HG02943 (cell line): ENCODE measurements around the gene BRD3OS.

Source experiments
- ATAC-seq: cut with Tn5 transposase; IDR thresholded peaks from one replicate; pipeline ENCODE4 v1.9.1; 2021; ENCODE audit warnings: mild to moderate bottlenecking, low read depth, moderate library complexity; ENCODE audit not compliant: unreplicated experiment

The BRD3OS gene, protein sequence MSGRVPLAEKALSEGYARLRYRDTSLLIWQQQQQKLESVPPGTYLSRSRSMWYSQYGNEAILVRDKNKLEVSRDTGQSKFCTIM

DNA sequence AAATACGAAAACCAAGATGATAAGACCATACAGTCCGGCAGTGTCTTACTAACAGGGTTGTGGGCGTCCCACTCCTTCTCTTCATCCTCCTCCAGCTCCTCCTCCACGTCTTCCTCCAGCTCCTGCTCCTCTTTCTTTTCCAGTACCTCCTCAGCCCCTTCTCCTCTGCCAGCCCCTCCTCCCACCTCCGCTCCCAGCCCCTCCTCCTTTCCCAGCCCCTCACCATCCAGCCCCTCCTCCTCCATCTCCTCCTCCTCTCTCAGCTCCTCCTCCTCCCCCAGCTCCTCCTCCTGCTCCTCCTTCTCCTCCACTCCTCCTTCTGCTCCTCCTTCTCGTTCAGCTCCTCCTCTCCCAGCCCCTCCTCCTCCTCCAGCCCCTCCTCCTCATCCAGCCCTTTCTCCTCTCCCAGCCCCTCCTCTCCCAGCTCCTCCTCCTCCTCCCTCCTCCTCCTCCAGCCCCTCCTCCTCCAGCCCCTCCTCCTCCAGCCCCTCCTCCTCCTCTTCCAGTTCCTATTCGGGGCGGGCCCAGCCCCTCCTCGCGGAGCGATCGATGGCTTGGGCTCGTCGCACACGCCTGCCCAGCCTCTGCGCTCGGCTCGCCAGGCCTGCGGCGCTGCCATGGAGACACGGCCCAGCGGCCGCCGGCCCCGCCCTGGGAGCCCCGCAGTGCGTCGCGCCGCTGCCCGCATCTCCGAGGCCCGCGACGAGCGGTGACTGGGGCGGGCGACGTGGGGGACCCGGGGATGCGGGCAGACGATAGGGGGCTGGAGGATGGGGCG lies at the start of gene BRD3OS:
Gene BRD3OS, plus strand, starts transcription at position 654 of the 778 bp plus-strand sequence. CDS start 1,267 bp downstream, outside the sequence.
- peak; percentile 80 for ATAC-seq

DNA sequence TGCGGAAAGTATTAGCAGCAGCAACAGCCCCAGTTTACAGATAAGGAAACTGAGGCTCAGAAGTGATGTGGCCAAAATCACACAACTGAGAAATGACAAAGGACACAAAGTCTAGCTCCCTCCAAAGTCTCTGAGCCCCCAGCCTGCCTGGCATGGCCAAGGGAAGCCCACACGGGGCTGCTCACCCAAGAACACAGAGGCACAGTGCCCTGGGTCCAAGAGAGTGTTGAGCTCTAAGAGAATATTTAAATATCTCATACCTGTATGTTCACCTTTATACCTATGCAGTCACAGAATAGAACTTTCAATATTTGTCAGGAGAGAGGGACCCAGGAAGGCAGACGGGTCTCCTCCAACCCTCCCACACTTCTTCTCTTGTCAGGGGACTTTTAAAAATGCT lies 49.8 kb upstream of the BRD3OS start:
- ATAC-seq, result no peak

DNA sequence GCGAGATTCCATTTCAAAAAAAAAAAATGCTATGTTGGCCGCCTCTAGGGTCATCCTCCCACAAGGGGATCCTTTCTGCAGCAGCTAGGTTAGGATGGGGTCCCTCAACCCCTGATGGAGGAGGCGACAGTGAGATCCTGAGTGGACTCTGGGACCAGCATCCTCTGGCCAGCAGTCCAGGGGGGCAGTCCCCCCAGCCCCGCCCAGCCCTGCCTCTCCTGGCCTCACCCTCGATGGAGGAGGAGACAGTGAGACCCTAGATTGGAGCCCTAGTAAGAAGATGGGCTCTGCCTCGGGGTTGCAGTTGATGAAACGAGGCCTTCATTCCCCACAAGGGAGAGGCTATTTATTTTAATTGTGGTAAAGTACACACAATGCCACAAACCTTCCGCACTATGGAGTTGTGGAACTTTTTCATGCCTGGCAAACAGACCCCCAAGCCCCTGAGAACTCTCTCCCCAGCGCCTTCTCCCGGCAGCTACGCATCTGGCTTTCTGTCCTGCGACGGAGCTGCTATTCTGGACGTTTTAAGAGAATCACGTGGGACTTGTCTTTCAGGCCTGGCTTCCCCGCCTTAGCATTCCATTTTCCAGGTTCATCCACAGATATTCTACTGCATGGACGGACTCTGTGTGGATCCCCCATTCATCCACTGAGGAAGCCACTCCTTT lies 49.0 kb upstream of the BRD3OS start:
- ATAC-seq, result no peak

DNA sequence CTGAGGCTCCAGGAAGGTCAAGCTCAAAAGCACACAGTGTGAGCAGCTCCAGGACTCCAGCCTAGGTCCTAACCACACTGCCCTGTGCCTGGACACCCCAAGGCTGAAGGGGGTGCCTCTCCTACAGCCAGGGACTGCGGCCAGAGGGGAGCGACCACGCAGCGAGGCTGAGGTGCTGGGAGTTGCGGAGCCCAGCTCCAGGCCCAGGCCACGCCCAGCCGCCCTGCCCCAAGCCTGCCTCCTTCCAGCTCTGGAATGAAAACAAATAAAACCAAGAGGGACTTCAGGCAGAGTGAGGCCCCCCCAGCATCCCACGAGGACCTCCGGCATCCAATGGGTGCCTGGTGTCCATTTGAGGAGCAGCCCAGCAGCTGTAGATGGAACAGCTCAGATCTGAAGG lies 48.4 kb upstream of the BRD3OS start:
- ATAC-seq, result no peak

DNA sequence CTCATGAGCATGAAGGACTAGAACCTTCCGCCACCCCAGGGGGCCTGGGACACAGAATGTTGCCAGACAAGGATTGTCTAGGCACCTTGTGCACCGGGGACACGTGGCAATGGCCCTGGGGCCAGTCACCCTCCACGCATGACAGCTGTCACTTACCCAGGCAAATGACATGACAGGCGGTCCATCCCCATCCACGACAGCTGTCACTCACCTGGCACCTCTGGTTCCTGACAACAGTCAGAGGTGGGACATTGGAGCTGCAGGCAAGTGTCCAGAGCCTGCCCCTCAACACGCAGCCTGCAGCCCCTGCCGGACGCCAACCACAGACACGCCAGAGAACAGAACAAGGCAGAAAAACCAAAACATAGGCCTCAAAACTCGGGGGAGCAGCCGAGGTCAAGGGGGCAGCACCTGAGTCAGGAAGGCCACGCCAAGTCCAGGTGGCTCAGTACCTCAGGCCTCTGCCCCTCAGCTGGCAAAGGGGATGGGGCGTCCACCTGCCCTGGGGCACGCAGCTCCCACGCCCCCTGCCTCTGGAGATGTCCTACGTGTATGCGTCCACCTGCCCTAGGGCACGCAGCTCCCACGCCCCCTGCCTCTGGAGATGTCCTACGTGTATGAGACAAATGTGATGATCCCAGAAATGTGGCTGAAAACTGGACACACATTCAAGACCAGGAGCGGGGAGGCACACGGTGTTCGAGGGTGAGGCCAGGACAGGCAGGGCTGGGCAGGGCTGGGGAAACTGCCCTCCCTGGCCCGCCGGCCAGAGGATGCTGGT lies 47.7 kb upstream of the BRD3OS start:
- ATAC-seq, result no peak

DNA sequence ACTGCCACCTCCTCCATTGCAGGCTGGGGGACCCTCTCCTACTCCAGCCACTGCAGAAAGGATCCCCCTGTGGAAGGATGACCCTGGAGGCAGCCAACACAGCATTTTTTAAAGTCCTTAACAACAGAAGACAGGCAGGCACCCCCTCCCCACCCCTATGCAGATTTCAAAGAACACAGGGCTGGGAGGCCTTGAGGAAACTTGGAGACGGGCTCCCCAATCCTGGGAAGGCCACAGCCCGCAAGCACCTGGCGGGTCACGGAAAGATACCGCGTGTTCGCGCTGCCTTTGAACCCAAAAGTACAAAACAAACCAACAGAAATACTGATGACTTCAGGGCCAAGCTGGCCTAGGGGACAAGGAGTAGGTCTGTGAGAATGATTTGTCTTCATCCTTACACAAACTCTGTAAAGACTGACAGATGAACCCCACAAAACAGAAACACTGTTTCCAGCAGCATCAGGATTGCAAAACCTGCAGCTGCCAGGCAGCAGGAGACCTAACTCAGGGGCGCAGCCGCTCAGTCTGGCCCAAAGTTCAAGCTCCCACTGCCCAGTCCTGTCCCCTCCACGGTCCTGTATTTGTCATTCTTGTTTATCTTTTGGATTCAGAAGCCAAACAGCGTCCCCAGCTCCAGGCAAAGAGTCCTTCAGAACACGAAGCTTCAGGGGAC lies 46.9 kb upstream of the BRD3OS start:
- no peak for ATAC-seq

DNA sequence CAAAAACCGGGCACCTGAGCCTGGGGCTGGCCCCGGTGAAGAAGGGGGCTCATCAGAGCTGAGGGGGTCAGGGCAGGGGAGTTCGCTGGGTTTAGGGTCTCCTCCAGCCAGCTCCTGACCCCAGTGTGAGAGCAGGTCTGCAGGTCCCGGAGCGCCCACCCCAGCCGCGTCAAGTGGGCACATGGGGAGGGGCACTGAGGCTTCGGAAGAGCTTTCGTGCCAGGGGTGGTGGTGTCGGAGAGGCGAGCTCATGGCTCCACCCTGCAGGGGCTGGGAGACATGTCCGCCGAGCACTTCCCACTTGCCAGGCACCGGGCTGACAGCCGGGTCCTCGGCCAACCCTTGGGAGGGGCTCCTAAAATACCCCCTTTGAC lies 46.4 kb upstream of the BRD3OS start:
- ATAC-seq, result no peak

DNA sequence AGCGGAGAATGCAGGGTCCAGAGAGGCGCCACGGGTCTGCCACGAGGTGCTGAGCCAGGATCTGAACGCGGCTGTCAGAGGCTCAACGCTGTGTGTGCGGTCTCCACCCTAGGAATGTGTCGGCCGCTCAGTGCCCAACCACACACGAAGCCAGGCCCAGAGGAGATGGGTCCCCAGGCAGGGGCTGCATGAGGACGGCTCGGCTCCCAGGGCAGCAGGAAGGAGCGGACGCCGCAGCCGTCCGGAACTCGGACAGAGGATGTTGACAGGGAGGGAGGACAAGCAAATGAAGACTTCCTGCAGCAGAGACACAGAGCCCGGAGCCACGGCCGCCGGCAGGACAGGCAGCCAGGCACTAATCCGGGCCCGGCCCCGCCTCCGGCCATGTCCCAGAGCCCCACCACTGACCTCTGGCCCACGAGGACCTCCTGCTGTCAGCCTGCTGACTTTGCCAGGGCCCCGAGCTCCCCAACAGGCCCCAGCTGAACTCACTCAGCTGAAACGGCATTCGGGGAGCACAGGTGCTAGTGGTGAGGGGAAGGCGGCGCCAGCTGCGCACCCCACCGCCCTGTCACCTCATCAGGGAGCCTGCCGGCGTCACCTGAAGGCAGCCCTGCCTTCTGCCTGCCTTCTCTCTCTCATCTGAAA lies 45.9 kb upstream of the BRD3OS start:
- no peak for ATAC-seq

DNA sequence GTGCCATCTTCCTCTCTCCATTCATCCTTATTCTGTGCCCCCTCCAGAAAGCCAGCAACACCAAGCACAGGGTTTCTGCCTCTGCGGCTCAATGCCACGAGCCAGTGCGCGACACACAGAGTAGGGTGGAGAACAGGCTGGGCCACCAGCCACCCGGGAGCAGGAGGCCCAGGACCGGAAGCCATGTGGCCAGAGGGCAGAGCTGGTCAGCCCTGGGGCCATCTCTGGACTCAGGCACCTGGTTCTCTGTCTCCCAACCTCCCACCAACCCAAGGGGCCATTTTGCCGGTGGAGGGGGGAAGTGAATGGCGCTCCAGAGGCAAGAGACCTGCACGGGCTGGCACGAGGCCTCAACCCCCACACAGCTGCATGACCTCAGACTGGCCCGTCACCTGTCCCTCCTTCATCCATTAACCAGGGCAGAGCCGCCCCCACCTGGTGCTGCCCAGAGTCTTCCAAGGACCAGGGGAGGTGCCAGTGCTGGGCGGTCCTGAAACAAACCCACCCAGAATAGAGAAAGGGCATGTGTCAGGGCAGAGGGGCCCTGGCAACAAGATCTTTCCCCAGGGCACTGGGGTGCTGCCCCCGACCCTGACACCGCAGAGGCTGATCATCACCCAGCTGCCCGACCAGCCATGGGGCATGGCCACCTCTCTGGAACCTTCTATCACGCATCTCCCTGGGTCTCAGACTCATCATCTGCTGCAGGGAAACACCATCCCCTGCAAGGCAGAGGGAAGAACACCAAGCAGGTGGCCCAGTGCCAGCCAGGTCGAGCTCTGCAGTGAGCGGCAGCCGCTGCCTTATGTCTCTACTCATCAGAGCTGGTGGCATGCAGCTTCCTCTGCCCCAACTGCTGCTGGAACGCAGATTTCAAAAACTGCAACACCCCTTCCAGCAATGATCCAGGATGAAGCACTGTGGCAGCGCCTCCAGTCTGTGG lies 45.1 kb upstream of the BRD3OS start:
- ATAC-seq, result no peak

DNA sequence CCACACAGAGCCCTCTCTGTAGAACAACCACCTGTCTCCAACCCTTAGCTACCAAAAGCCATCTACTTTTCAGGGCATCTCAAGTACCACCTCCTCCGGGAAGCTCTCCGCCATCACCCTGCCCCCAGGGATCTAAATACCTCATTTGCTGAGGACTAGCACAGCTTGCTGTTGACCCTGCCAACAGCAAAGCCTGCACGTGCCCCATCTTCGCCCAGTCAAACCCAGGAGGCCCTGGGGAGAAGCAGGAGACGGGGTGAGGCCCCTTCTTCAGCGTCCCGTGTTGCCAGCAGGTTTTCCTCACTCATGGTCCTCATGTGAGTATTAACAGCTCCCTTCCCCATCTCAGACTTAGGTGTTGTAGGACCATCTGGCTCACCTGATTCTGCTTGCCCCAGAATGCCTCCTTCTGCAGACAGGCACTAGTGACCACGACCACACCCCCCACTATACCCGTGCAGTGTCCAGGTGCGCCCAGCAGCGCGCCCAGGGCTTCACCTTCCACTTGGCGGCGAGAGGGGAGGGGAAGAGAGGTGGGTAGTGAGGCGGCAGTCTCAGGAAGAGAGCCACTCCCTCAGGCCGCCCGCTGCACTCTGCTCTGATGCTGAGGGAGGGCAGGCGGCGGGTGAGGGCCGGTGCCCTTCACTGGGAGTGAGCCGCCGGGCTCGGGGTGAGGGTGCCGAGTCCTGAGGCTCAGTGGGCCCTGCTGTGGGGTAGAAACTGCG lies 44.3 kb upstream of the BRD3OS start:
- no peak for ATAC-seq

DNA sequence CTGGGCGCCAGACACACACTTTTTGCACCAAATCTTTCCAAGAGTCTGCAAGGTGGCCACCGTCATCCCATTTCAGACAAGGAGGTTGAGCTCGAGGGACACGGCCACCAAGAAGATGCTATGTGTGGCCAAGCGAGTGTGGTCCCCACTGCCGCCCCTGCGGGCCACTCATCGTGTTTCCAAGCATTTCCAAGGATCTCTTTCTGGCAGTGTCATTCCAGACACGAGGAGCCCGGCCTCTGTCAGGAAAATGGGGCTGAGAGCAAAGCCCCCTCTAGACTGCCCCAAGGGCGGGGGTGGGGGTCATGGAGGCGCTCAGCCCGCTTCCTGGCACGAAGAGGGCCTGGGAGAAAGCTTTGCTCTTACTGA lies 43.7 kb upstream of the BRD3OS start:
- ATAC-seq, result no peak

DNA sequence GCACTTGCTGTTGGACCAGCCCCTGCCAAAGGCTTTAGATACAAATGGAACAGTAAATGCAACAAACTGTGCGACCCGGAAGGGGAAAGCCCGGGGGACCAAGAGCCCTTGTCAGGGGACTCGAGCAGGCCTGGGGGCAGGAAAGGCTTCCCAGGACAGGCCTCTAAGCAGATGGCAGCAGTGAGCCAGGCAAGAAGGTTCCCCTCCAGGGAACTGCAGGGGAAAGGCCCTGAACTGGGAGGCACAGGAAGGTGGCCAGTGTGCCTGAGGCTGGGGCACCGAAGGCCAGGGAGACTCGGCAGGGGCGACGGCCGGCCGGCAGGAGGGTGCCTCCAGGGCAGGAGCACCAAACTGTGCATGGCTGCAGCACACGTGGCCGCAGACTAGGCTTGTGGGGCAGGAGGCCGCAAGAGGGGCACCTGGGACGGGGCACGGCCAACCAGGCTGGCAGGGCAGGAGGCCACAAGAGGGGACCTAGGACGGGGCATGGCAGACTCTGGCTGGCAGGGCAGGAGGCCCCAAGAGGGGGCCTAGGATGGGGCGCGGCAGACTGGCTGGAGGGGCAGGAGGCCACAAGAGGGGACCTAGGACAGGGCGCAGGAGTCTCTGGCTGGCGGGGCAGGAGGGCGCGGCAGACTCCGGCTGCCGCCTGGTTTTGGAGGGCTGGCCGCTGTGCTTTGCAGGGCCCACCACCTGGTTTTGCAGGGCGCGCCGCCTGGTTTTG lies 43.2 kb upstream of the BRD3OS start:
- ATAC-seq, result no peak

DNA sequence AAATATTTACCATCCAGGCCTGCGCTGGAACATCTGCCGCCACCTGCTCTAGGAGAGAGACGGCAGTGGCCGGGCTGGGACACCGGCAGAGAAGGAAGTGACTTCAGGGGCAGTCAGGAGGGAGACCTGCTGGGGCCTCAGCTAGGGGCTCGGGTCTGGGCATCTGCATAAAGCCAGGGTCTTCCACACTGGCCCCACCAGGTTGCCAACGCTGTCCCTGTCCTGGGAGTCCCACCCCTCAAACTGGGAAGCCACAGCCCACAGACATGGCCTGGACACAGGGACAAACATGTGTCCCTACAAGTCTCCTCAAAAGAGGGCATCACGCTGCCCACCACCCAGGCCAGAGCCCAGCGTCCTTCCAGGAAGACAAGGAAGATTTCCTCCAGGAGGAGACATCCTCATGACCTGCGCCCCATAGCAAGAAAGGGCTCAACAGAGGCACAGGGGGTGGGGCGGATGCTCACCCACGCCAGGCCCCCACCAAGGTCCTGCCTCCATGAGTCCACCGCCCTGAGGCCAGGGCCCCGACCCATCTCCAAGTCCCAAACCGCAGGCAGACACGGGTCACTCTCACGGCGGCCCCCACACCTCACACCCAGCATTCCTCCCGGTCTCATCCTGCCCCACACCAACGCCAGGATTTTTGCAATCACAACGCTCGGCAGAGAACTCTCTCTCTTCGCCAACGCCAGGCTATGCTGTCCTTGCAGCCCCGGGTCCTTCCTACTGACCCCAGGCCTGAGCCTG lies 42.1 kb upstream of the BRD3OS start:
- no peak for ATAC-seq

DNA sequence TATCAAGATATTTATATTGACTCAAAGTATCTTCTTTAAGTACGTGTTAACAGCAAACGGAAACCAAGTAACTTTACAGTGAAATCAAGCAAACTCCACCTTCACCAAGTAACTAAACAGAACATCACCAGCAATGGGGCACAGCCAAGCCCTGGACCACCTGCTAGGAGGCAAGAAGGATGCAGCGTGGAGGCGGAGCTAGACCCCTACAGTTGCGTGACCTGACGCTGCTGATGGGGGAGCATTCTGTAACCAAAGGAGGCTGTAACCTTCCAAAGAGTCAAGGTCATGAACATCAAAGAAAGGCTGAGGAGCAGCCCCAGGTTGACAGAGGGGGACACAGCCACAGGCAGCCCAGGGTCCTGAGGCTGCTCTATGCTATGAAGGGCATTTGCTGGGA lies 39.2 kb upstream of the BRD3OS start:
- no peak for ATAC-seq

DNA sequence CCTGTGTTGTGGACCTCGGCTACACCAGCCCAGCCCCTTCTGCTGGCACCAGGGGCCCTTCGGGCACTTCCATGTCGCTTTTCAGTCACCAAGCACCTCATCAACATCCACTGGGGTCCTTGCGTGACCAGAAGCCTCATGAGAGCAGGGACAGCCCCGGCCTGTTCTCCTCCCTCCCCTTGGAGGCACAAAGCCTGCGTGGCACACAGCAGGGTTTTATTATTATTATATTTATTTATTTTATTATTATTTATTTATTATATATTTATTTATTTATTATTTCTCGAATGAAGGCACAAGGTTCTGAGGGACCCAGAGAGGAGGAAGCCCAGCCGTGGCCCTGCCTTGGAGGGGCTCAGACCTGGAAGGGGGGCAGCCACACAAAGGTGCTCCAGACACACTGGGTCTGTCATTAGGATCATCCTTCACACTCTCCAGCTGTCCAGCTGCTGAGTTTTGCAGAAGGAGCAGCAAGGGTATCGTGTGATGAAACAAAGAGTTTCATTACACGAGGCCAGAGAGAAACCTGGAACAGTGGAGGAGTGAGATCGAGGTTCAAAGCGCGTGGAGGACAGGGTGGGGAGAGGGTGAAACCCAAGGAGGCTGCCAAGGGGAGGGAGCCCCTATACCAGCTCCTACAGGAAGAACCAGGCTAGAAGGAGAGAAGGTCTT lies 38.4 kb upstream of the BRD3OS start:
- ATAC-seq, result no peak

DNA sequence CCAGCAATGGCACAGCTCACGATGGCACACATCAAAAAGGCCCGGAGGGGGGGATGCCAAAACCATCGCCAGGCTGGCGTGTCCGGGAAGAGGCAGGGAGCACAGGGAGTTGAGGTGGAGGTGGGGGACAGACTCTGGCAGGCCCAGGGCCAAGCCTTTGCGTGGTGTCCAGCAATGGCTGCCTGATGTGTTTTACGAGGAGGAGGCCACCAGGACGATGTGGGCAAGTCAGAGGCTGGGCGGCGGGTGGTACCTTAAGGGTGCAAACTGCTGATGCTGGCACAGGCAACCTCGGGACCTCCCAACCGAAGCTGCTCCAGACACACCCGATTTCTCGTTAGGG lies 37.9 kb upstream of the BRD3OS start:
- ATAC-seq, result no peak
